ENCODE measurements around the gene NLK. TPM values are rescaled to one million over a fixed set of nuclear protein-coding genes. Genes with fewer than 3 reads are reported as not detected.

NLK gene
- total and polyA plus RNA-seq, 7 experiments from 2014 or later, result 1.0 to 19.2 (median 16.5) TPM

GRCh38 chr17:28131599-28131998 lies 89.1 kb downstream of the NLK start:
- CTCF ChIA-PET, result no interaction called here
- peaks cover 14 to 45% (median 26%) of the 10 kb centered on the region in 5 donors for H3K36me3 Mint-ChIP-seq
- H3K4me3 Mint-ChIP-seq, result no peak overlapping the region

GRCh38 chr17:28133562-28133970 lies 91.1 kb downstream of the NLK start:
- intact Hi-C loops (cut with micrococcal nuclease), result no loop called here
- POLR2A ChIA-PET, result no interaction called here
- Histone ChIP-seq H3K27me3 (ENCODE audit: control insufficient read depth in 2 of 2, insufficient read depth in 2 of 2, low read length in 2 of 2) (no peaks in the 10 kb centered on the region), H3K27ac (ENCODE audit: low read depth, low read length) (no peak overlapping the region), H3K4me3 (ENCODE audit: low read length) (no peak overlapping the region), H3K9me3 (ENCODE audit: control insufficient read depth in 2 of 3, low read length in 3 of 3) (no peaks in the 10 kb centered on the region), H3K4me1 (ENCODE audit: control insufficient read depth in 2 of 2, insufficient read depth in 2 of 2, low read length in 2 of 2) (no peaks in the 10 kb centered on the region), H3K36me3 (ENCODE audit: control insufficient read depth in 2 of 3, insufficient read depth in 3 of 3, low read length in 3 of 3) (peaks cover 0 to 11% (median 4%) of the 10 kb centered on the region in 3 experiments)
- CTCF ChIA-PET, result no interaction called here
- Mint-ChIP-seq H3K4me3 (no peak overlapping the region), H3K9me3 (no peaks in the 10 kb centered on the region), H3K4me1 (peaks cover 0 to 5% (median 0%) of the 10 kb centered on the region in 7 donors), H3K36me3 (peaks cover 14 to 35% (median 20%) of the 10 kb centered on the region in 5 donors), H3K27ac (no peak overlapping the region), H3K27me3 (no peaks in the 10 kb centered on the region)
- no peak for ATAC-seq
- no peak for DNase-seq

More at GRCh38 chr17:28131599-28131998, 89.1 kb downstream of the NLK start:
- Mint-ChIP-seq H3K4me1 (peaks cover 0 to 5% (median 0%) of the 10 kb centered on the region in 7 donors), H3K27me3 (no peaks in the 10 kb centered on the region), H3K27ac (peak overlapping the region in 1 of 9 donors; percentile 15), H3K9me3 (no peaks in the 10 kb centered on the region)
- ATAC-seq (no peak), DNase-seq (no peak)
- Histone ChIP-seq H3K36me3 (ENCODE audit: control insufficient read depth in 2 of 3, insufficient read depth in 3 of 3, low read length in 3 of 3) (peaks cover 0 to 15% (median 0%) of the 10 kb centered on the region in 3 experiments), H3K9me3 (ENCODE audit: control insufficient read depth in 2 of 3, low read length in 3 of 3) (no peaks in the 10 kb centered on the region), H3K27ac (ENCODE audit: low read depth, low read length) (no peak overlapping the region), H3K4me3 (ENCODE audit: low read length) (no peak overlapping the region), H3K4me1 (ENCODE audit: control insufficient read depth in 2 of 2, insufficient read depth in 2 of 2, low read length in 2 of 2) (no peaks in the 10 kb centered on the region), H3K27me3 (ENCODE audit: control insufficient read depth in 2 of 2, insufficient read depth in 2 of 2, low read length in 2 of 2) (no peaks in the 10 kb centered on the region)
- intact Hi-C loops (cut with micrococcal nuclease), result no loop called here
- POLR2A ChIA-PET, result no interaction called here

DNA sequence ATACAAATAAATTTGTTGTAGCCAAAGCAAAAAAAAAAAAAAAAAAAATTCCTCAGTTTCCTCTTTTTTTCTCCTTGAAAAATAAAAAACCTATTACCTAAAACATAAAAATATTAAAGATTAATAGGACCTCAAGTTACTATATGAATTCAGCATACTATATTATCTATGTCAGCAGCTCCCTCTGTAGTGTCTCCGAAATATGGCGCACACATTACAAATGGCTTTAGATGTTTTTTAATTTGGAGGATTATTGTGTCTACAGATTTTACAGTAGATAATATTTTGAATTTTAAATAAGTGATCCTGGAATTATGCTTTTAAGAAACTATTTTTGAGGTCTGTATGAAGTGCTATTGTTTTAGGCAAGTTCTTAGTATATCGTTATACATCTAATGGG lies 94.4 kb downstream of the NLK start:
- Mint-ChIP-seq H3K4me1 (peaks cover 0 to 2% (median 0%) of the 10 kb centered on the region in 7 donors), H3K4me3 (no peak overlapping the region), H3K9me3 (peaks cover 0 to 1% (median 0%) of the 10 kb centered on the region in 11 donors), H3K36me3 (peaks cover 12 to 42% (median 16%) of the 10 kb centered on the region in 5 donors), H3K27me3 (no peaks in the 10 kb centered on the region), H3K27ac (no peak overlapping the region)
- Histone ChIP-seq H3K4me3 (ENCODE audit: low read length) (no peak overlapping the region), H3K27me3 (ENCODE audit: control insufficient read depth in 2 of 2, insufficient read depth in 2 of 2, low read length in 2 of 2) (no peaks in the 10 kb centered on the region), H3K9me3 (ENCODE audit: control insufficient read depth in 2 of 3, low read length in 3 of 3) (no peaks in the 10 kb centered on the region), H3K36me3 (ENCODE audit: control insufficient read depth in 2 of 3, insufficient read depth in 3 of 3, low read length in 3 of 3) (peaks cover 0 to 11% (median 4%) of the 10 kb centered on the region in 3 experiments), H3K27ac (ENCODE audit: low read depth, low read length) (no peak overlapping the region), H3K4me1 (ENCODE audit: control insufficient read depth in 2 of 2, insufficient read depth in 2 of 2, low read length in 2 of 2) (no peaks in the 10 kb centered on the region)
- ATAC-seq, result no peak
- POLR2A ChIA-PET, result no interaction called here
- no peak for DNase-seq
- CTCF ChIA-PET, result no interaction called here
- intact Hi-C loops (cut with micrococcal nuclease), result no loop called here

DNA sequence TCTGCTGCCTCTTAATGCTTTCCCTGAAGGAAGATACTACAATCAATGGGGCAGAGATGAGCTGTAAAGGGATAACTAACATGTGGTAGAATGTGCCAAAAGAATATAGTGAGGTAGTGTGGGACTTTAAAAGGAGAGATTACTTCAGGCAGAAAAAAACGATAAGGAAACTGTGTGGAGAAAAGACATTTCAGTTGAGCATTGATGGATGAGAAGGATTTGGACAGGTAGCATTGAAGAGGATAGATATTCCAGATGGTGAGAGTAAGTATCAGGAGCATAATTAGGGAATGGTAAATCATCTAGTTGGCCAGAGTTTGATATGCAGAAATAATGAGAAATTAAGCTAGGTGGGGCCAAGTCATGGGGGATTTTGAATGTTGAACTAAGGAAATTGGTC lies 97.3 kb downstream of the NLK start:
- Histone ChIP-seq H3K4me3 (ENCODE audit: low read length) (no peak overlapping the region), H3K4me1 (ENCODE audit: control insufficient read depth in 2 of 2, insufficient read depth in 2 of 2, low read length in 2 of 2) (no peaks in the 10 kb centered on the region), H3K27me3 (ENCODE audit: control insufficient read depth in 2 of 2, insufficient read depth in 2 of 2, low read length in 2 of 2) (no peaks in the 10 kb centered on the region), H3K36me3 (ENCODE audit: control insufficient read depth in 2 of 3, insufficient read depth in 3 of 3, low read length in 3 of 3) (peaks cover 0 to 4% (median 0%) of the 10 kb centered on the region in 3 experiments), H3K27ac (ENCODE audit: low read depth, low read length) (no peak overlapping the region), H3K9me3 (ENCODE audit: control insufficient read depth in 2 of 3, low read length in 3 of 3) (no peaks in the 10 kb centered on the region)
- ATAC-seq (no peak), DNase-seq (no peak)
- H3K27me3 Mint-ChIP-seq, result no peaks in the 10 kb centered on the region
- peaks cover 0 to 1% (median 0%) of the 10 kb centered on the region in 11 donors for H3K9me3 Mint-ChIP-seq
- no peak overlapping the region for H3K4me3 Mint-ChIP-seq
- intact Hi-C loops (cut with micrococcal nuclease), result no loop called here
- no peak overlapping the region for H3K27ac Mint-ChIP-seq
- ChIA-PET POLR2A (no interaction called here), CTCF (no interaction called here)
- peaks cover 0 to 38% (median 7%) of the 10 kb centered on the region in 5 donors for H3K36me3 Mint-ChIP-seq
- H3K4me1 Mint-ChIP-seq, result no peaks in the 10 kb centered on the region

- H3K27ac Mint-ChIP-seq, result no peak overlapping the region
- H3K9me3 ChIP-seq (ENCODE audit: control insufficient read depth in 2 of 3, low read length in 3 of 3), result no peaks in the 10 kb centered on the region
Observed at GRCh38 chr17:28141313-28141712, 98.8 kb downstream of the NLK start.

DNA sequence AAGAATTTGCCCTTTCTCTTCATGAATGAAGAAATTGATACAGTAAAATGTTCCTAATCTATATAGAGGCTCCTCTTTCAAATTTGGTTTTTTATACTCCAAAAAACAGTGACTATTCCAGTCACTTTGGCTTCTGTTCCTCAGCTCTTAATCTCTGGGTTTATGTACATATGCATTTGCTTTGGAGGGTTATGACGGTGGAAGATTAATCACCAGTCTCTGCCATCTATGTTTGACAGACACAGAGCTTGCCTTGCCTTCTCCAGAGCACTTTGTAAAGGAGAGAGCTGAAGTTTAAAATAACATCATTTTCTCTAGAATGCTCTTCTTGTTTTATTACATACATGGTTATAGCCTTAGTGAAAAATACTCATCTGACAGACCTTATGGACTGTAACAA lies 99.3 kb downstream of the NLK start:
- intact Hi-C loops (cut with micrococcal nuclease), result no loop called here
- Histone ChIP-seq H3K36me3 (ENCODE audit: control insufficient read depth in 2 of 3, insufficient read depth in 3 of 3, low read length in 3 of 3) (peaks cover 0 to 4% (median 0%) of the 10 kb centered on the region in 3 experiments), H3K9me3 (ENCODE audit: control insufficient read depth in 2 of 3, low read length in 3 of 3) (no peaks in the 10 kb centered on the region), H3K4me1 (ENCODE audit: control insufficient read depth in 2 of 2, insufficient read depth in 2 of 2, low read length in 2 of 2) (no peaks in the 10 kb centered on the region), H3K4me3 (ENCODE audit: low read length) (no peak overlapping the region), H3K27ac (ENCODE audit: low read depth, low read length) (no peak overlapping the region), H3K27me3 (ENCODE audit: control insufficient read depth in 2 of 2, insufficient read depth in 2 of 2, low read length in 2 of 2) (no peaks in the 10 kb centered on the region)
- Mint-ChIP-seq H3K4me3 (no peak overlapping the region), H3K27ac (no peak overlapping the region), H3K36me3 (peaks cover 0 to 39% (median 6%) of the 10 kb centered on the region in 5 donors), H3K4me1 (no peaks in the 10 kb centered on the region), H3K27me3 (no peaks in the 10 kb centered on the region), H3K9me3 (peaks cover 0 to 1% (median 0%) of the 10 kb centered on the region in 11 donors)
- no peak for ATAC-seq
- no peak for DNase-seq
- CTCF ChIA-PET, result no interaction called here
- POLR2A ChIA-PET, result no interaction called here

More at GRCh38 chr17:28141313-28141712, 98.8 kb downstream of the NLK start:
- no peaks in the 10 kb centered on the region for H3K27me3 Mint-ChIP-seq
- H3K4me1 Mint-ChIP-seq, result no peaks in the 10 kb centered on the region
- H3K36me3 Mint-ChIP-seq, result peaks cover 0 to 35% (median 6%) of the 10 kb centered on the region in 5 donors
- no peak overlapping the region for H3K4me3 Mint-ChIP-seq
- H3K4me3 ChIP-seq (ENCODE audit: low read length), result no peak overlapping the region
- peaks cover 0 to 4% (median 0%) of the 10 kb centered on the region in 3 experiments for H3K36me3 ChIP-seq (ENCODE audit: control insufficient read depth in 2 of 3, insufficient read depth in 3 of 3, low read length in 3 of 3)
- DNase-seq (no peak), ATAC-seq (no peak)
- no peaks in the 10 kb centered on the region for H3K27me3 ChIP-seq (ENCODE audit: control insufficient read depth in 2 of 2, insufficient read depth in 2 of 2, low read length in 2 of 2)
- intact Hi-C loops (cut with micrococcal nuclease), result no loop called here
- H3K9me3 Mint-ChIP-seq, result peaks cover 0 to 1% (median 0%) of the 10 kb centered on the region in 11 donors
- H3K27ac ChIP-seq (ENCODE audit: low read depth, low read length), result no peak overlapping the region
- CTCF ChIA-PET, result no interaction called here
- H3K4me1 ChIP-seq (ENCODE audit: control insufficient read depth in 2 of 2, insufficient read depth in 2 of 2, low read length in 2 of 2), result no peaks in the 10 kb centered on the region
- POLR2A ChIA-PET, result no interaction called here

GRCh38 chr17:28142305-28142704 lies 99.8 kb downstream of the NLK start:
- intact Hi-C loops (cut with micrococcal nuclease), result no loop called here
- Mint-ChIP-seq H3K36me3 (peaks cover 0 to 45% (median 6%) of the 10 kb centered on the region in 5 donors), H3K27ac (peak overlapping the region in 1 of 9 donors; percentile 29), H3K4me3 (no peak overlapping the region), H3K4me1 (no peaks in the 10 kb centered on the region), H3K9me3 (peaks cover 0 to 1% (median 0%) of the 10 kb centered on the region in 11 donors), H3K27me3 (no peaks in the 10 kb centered on the region)
- POLR2A ChIA-PET, result no interaction called here
- DNase-seq, result no peak
- Histone ChIP-seq H3K4me3 (ENCODE audit: low read length) (no peak overlapping the region), H3K27ac (ENCODE audit: low read depth, low read length) (no peak overlapping the region), H3K9me3 (ENCODE audit: control insufficient read depth in 2 of 3, low read length in 3 of 3) (no peaks in the 10 kb centered on the region), H3K27me3 (ENCODE audit: control insufficient read depth in 2 of 2, insufficient read depth in 2 of 2, low read length in 2 of 2) (no peaks in the 10 kb centered on the region), H3K4me1 (ENCODE audit: control insufficient read depth in 2 of 2, insufficient read depth in 2 of 2, low read length in 2 of 2) (no peaks in the 10 kb centered on the region), H3K36me3 (ENCODE audit: control insufficient read depth in 2 of 3, insufficient read depth in 3 of 3, low read length in 3 of 3) (peaks cover 0 to 4% (median 0%) of the 10 kb centered on the region in 3 experiments)
- CTCF ChIA-PET, result no interaction called here
- ATAC-seq, result no peak

Data from naive thymus-derived CD4-positive, alpha-beta T cell (primary cell).